ENCODE data around the gene MYOG. TPM values are rescaled to one million over a fixed set of nuclear protein-coding genes. Genes with fewer than 3 reads are reported as not detected.
A peak's percentile ranks its signal among the peaks of the same experiment; 100 is the strongest.

MYOG gene
- total RNA-seq, 1 donor from 2014 or later = not detected

DNA sequence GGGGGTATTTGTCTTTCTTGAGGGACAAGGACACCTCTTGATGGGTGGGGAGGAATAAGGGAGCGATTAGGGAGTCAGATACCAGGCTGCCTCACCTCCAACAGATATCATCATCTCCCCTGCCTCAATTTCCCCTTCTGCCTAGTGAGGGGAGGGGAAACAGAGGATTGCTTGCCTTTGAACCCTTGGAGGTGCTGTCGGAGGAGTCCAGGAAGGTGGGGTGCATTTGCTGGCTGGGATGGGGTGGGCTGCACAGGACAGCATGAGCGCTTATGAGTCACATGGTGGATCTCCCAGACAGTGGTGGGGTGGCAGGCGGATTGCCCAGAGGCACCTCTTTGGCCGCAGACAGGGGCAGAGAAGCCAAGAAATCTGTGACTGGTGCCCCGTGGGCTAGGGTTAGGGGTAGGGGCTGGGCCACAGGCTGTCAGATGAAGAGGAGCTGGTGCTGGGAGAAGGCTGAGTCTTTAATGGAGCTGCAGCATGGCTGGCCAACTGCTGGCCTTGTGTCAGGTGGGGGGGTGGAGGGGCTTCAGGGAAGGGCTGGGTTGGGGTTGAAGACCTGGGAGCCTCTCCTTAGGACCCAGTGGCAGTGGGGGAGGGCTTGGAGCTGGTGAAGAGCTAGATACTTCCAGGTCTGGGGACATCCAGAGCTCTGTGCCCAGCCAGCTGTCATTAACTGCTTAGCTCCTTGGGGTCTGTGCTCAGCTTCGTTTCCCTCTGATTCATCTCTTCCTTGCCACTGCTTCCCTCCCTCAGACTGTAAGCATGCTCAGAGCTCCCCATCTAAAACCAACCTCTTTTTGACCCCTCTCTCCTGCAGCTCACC is 34.7 kb upstream of the MYOG start:
- DNase-seq (no peak), ATAC-seq (ENCODE audit: poor library complexity) (no peak)
- intact Hi-C loops (cut with DNase I) = no loop called here

DNA sequence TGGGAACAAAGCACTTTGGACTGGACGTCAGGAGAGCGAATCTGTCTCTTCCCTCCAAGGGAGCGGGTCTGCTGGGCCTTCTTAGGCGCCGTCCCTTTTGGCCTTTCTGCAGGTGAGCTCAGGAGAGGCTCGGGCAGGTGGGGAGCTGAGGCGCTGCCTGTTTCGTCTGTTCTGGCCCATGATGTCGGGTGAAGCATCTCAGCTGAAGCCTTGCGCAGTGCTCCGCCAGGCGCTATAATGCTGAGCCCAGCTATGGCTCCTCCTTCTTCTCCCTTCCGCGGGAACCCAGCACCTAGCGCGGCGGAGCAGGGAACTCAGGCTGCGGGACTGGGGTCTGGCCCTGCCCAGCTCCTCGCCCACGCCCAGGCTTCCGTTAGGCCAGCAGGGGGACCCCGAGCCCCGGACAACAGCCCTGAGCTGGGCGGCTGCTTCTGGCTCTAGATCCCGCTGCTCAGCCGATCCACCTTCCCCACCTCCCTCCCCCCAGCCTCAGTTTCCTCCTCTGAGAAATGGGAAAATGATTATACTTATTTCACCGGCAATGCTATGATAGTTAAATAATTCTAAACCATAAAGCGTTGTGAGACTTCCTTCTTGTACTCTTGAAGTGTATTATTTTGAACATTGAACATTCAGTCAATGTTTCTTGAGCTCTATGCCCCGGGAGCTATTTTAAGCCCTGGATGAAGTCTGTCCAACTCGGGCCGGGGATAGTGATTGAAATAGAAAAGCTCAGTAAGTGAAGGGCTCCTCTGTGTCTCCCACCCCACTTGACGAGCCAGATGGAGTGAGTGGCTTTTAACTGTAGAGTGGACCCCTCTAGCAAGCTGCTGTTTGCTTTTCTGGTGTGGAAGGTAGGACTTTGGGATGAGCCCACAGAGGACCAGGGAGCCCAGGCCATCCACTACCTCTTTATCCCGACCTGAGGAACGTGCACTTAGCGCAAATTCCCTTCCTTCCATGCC is 32.1 kb upstream of the MYOG start:
- ATAC-seq (ENCODE audit: poor library complexity) = peak; percentile 98
- intact Hi-C loops (cut with DNase I) = loop anchor here (2.0 to 5.0 kb wide), 2 partner anchors 54 to 97 kb away; no protein-coding TSS in a partner anchor
- peak; percentile 87 for DNase-seq

DNA sequence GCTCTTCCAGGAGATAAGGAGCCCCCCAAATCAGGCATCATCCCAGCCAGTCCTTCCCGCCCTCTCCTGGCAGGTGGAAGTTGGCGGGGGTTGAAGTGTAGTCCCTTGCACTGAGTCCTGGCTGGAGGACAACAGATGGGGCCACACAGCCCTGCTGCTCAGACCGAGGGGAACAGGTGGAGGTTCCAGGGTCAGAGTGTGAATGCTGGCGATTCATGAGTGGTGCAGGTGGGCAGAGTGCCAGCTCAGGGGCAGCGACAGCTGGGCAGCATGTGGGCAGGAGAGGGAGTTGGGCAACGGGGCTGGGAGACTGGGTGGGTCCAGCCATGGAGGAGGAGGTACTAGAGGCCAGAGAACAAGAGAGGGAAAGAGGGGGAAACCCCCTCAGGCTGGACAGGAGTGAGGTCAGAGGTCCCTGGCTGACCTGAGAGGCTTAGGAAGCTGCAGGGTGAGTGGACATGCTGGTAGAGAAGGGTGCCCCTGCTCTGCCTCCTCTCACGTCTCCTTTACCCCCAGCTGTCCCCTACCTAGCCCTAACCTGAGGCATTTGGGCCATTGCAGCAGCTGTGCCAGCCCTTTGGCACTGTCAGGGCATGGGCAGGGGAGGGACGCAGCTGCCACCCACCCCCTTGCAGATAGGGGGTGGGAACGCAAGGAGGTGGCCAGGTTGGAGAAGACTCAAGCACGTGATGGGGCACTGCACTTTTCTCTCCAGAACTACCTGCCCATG is 30.4 kb upstream of the MYOG start:
- intact Hi-C loops (cut with DNase I) = loop anchor here (5.0 kb wide), 1 partner anchor 56 kb away; no protein-coding TSS in a partner anchor
- ATAC-seq (ENCODE audit: poor library complexity) = no peak
- no peak for DNase-seq

GRCh38 chr1:203114202-203114601 is 28.4 kb upstream of the MYOG start:
- ATAC-seq (ENCODE audit: poor library complexity) (no peak), DNase-seq (no peak)
- intact Hi-C loops (cut with DNase I) = no loop called here

- ATAC-seq (ENCODE audit: poor library complexity) (no peak), DNase-seq (no peak)
- intact Hi-C loops (cut with DNase I) = no loop called here
Observed at GRCh38 chr1:203113308-203113707, 27.5 kb upstream of the MYOG start.

DNA sequence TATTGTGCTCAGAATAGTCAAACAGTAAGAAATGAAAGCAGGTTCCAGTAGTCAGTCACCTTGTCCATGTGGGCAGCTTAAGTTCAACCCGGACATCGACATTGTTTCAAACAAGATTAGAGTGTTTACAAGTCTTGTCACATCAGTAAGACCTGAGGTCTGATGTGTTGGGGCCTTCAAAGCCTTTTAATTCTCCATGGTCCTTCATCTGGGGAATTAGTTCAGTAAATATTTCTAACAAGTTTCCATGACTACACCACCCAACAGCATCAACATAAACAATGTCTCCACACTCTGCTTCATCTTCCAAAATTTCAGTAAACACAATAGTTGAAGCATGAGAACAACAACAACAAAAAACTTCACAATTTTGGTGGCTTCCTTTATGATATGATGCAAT is 26.7 kb upstream of the MYOG start:
- no peak for ATAC-seq (ENCODE audit: poor library complexity)

DNA sequence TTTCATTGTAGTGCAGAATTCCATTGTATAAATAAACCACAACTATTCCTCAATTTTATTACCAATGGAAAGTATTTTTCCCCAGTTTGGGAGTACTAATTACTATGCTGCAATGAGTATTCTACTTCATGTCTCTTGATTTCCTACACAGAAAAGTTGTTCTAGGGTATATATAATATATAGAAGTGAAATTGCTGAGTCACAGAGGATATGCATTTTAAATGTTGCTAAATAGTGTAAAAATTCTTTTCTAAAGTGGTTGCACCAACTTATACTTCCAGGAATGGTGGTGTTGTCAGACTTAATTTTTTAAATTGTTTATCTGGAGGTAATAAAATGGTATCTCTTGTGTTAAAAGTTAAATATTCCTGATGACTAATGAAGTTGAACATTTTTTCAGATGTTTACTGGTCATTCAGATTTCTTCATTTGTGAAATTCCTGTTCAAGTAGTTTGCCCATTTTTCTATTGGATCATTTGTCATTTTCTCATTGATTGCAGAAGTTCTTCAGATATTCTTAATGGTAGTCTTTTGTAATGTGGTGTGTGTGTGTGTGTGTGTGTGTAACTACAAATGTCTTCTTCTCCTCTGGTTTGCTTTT is 19.1 kb upstream of the MYOG start:
- intact Hi-C loops (cut with DNase I) = loop anchor here (5.0 kb wide), 1 partner anchor 58 kb away; no protein-coding TSS in a partner anchor
- no peak for ATAC-seq (ENCODE audit: poor library complexity)
- DNase-seq = no peak

More for the DNA sequence above, 26.7 kb upstream of the MYOG start:
- intact Hi-C loops (cut with DNase I) = no loop called here
- DNase-seq = no peak

DNA sequence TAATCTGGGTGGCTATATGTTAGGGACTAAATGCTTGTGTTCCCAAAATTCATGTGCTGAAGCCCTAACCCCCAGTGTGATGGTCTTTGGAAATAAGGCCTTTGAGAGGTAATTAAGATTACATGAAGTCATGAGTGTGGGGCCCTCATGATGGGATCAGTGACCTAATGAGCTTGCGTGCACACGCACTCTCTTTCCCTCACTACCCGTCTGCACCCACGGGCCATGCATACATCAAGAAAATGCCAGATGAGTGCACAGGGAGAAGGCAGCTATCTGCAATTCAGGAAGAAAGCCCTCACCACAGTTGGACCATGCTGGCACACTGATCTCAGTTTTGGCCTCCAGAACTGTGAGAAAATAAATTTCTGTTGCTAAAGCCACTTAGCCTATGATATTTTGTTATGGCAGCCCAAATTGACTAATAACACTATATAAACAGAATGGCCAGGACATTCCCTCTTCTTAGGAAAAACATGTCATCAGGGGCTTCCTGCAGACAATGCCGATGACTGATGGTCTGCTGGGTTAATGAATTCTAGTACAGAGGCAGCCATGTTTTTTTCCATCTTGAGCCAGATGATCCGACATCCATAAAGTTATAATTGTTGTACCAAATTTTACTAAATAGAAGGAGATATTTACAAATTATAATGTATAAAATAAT is 18.1 kb upstream of the MYOG start:
- DNase-seq (no peak), ATAC-seq (ENCODE audit: poor library complexity) (no peak)
- intact Hi-C loops (cut with DNase I) = loop anchor here (5.0 kb wide), 1 partner anchor 57 kb away; no protein-coding TSS in a partner anchor

DNA sequence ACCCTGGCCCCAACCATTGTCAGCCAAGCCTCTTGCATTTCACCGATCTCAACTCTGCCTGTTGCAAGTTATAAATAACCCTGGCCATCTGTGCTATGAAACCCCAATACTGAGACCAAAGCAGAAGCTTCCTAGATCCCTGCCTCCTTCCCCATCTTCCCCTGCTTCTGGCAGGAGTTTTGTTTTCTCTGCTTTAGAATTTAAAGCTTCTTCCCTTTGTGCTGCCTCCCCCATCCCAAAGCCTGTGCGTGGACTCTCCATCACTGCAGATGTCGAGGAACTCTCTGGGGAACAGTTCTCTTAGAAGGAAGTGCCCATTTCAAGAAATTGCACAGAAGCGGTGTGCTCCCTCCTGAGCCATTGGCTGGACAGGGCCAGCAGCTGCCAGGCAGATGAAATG is 17.4 kb upstream of the MYOG start:
- intact Hi-C loops (cut with DNase I) = loop anchor here (5.0 kb wide), 1 partner anchor 56 kb away; no protein-coding TSS in a partner anchor

GRCh38 chr1:203101813-203102634 is 16.2 kb upstream of the MYOG start:
- DNase-seq (no peak), ATAC-seq (ENCODE audit: poor library complexity) (no peak)
- intact Hi-C loops (cut with DNase I) = loop anchor here (5.0 kb wide), 1 partner anchor 55 kb away; no protein-coding TSS in a partner anchor

More for the DNA sequence above, 17.4 kb upstream of the MYOG start:
- DNase-seq = no peak
- no peak for ATAC-seq (ENCODE audit: poor library complexity)

GRCh38 chr1:203100516-203100869 is 14.7 kb upstream of the MYOG start:
- intact Hi-C loops (cut with DNase I) = loop anchor here (5.0 kb wide), 1 partner anchor 53 kb away; no protein-coding TSS in a partner anchor
- DNase-seq (no peak), ATAC-seq (ENCODE audit: poor library complexity) (no peak)

DNA sequence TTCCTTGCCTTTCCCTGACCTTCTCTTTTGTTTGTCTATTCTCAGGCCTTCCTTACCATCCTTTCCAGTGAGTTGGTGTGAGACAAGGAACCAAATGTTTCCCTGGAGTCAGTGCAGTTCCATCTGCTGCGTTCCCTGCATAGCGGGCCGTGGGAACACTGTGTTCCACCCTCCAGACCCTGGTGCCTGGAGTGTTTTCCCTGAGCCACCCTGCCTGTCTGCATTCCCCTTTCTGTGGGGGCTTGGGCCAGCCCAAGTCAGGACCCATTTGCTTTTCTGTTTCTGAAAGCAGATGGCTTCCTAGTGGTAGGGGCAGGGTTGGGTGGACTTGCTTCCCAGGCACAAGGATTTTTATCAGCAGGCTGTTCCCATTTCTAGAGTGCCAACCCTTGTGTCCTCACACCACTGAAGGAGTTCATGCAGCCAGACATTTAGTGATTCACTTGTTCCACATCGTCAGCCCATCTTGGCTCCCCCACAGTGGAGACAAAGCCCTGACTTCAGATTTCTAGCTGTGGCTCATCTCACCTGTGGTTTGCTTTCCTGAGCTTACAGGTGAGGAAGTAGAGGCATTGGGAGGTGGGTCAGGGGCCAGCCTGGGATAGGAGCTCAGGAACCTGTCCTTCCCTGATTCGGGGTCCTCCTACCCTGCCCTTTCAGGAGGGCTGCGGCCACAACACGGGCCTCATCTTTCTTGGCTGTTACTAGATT is 14.1 kb upstream of the MYOG start:
- no peak for ATAC-seq (ENCODE audit: poor library complexity)
- intact Hi-C loops (cut with DNase I) = loop anchor here (5.0 kb wide), 1 partner anchor 53 kb away; no protein-coding TSS in a partner anchor
- DNase-seq = no peak

DNA sequence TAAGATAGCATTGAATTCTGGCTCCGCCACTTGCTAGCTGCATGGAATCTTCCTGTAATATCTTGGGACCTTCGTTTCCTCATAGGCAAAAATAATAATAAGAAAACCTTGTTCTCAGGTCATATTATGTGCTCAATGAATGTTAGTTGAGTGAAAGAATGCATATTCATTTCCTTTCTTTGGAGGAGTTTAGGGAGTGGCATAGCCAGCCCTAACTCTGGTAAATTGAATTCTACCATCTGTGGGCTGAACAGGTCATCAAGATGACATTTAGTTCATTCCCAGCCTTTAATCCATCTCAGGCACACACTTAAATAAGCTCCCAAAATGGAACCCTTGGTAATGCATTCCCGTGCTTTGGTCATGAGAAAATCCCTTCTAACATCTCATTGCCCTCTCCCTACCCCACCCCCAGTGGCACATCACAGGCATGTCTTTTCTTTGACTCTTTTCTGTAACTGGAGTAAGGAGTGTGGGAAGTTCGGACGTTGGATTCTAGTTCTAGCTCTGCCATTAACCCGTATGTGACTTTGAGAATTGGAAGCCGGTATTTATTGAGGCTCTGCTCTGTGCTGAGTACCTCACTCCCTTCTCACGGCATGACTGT is 13.2 kb upstream of the MYOG start:
- intact Hi-C loops (cut with DNase I) = no loop called here
- no peak for ATAC-seq (ENCODE audit: poor library complexity)
- DNase-seq = no peak

DNA sequence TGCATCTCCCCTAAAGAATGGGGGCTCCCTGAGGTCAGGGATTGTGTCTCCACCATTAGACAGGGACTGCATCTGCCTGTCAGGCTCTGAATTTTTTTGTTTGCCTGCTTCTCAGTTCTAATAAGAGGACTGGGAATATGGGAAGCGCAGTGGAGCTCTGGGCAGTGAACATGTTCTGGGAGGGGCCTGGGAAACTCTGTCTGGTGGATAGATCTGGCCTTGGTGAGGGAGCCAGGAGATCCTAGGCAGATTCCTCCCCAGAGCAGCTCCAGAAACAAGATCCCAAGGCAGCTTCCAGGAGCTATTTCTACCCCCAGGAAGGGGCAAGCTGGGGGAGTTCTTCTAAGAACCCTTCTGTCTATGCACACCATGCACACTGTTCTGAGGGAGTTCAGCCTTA is 12.6 kb upstream of the MYOG start:
- ATAC-seq (ENCODE audit: poor library complexity) = no peak
- intact Hi-C loops (cut with DNase I) = no loop called here
- DNase-seq = no peak

- DNase-seq = no peak
- ATAC-seq (ENCODE audit: poor library complexity) = no peak
- intact Hi-C loops (cut with DNase I) = no loop called here
Observed at GRCh38 chr1:203097001-203097400, 11.2 kb upstream of the MYOG start.

- intact Hi-C loops (cut with DNase I) = no loop called here
- no peak for ATAC-seq (ENCODE audit: poor library complexity)
Observed at GRCh38 chr1:203096566-203096965, 10.8 kb upstream of the MYOG start.

More at GRCh38 chr1:203096566-203096965, 10.8 kb upstream of the MYOG start:
- DNase-seq = no peak

Data from Right ventricle myocardium superior (tissue), 1 donor.